ENCODE data around the gene PRKAG2.

GRCh38 chr7:151623766-151624165, 253.1 kb downstream of the PRKAG2 start:
- TF ChIP-seq, protein P1, sequence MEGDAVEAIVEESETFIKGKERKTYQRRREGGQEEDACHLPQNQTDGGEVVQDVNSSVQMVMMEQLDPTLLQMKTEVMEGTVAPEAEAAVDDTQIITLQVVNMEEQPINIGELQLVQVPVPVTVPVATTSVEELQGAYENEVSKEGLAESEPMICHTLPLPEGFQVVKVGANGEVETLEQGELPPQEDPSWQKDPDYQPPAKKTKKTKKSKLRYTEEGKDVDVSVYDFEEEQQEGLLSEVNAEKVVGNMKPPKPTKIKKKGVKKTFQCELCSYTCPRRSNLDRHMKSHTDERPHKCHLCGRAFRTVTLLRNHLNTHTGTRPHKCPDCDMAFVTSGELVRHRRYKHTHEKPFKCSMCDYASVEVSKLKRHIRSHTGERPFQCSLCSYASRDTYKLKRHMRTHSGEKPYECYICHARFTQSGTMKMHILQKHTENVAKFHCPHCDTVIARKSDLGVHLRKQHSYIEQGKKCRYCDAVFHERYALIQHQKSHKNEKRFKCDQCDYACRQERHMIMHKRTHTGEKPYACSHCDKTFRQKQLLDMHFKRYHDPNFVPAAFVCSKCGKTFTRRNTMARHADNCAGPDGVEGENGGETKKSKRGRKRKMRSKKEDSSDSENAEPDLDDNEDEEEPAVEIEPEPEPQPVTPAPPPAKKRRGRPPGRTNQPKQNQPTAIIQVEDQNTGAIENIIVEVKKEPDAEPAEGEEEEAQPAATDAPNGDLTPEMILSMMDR (IDR thresholded peaks at IDR 0.05 in 8 of 11, conservative IDR thresholded peaks at IDR 0.05 in 3 of 11): no peak
- no peak for TF ChIP-seq POLR2A (IDR thresholded peaks at IDR 0.05)
